HCT116 (cell line): ENCODE measurements around the gene PDLIM5. TPM values are rescaled to one million over a fixed set of nuclear protein-coding genes. Genes with fewer than 3 reads are reported as not detected.

Experiments
- ATAC-seq: fragments of 200-7000 bp; cut with Tn5 transposase; 2 replicates; pipeline ENCODE4 v1.9.1; 2020; ENCODE audit warnings: mild to moderate bottlenecking, moderate library complexity
- BruUV-seq: library from RNA; stranded (reverse); fragments of 400-500 nt; replicated peaks from 2 replicates; lab custom pipeline; 2021; lab: Mats Ljungman, UMichigan
- CTCF ChIA-PET: fragments of 300-600 bp; sonication (Branson Sonifier 250); formaldehyde crosslinking; loops from one replicate; lab custom pipeline; 2021; ENCODE audit warnings: antibody characterized with exemption; lab: Charles Lee
- POLR2A ChIA-PET: fragments of 300-600, 350-600 bp; sonication (Branson Sonifier 250); formaldehyde crosslinking; loops from one replicate; lab custom pipeline; 2021; ENCODE audit warnings: antibody characterized with exemption; lab: Charles Lee
- RAD21 ChIA-PET, 2 experiments: fragments of 300-600 bp; sonication (Branson Sonifier 250); formaldehyde crosslinking; loops; one replicate each; lab custom pipeline; 2023; ENCODE audit warnings: low total read pairs in 2 of 2; ENCODE audit not compliant: uncharacterized antibody in 2 of 2, unreplicated experiment in 2 of 2, low non-redundant PET in 1 of 2; lab: Charles Lee
- DNase-seq: peaks from one replicate; pipeline ENCODE4 v3.0.0-alpha.2; 2010; ENCODE audit warnings: low read depth, low spot score
- H2AFZ ChIP-seq: fragments of 200-600 bp; shearing (Covaris generic), sonication (generic); 2 replicates; pipeline ENCODE4 v1.6.1; 2017; ENCODE audit warnings: low read depth, mixed run types, mixed read lengths, antibody characterized with exemption, low read length; ENCODE audit not compliant: poor library complexity, severe bottlenecking
- H3K27ac ChIP-seq: 2 replicates; pipeline ENCODE4 v1.5.1; 2012; ENCODE audit warnings: low read depth, low read length
- H3K27me3 ChIP-seq: fragments of 200-600 bp; sonication (generic); 2 replicates; pipeline ENCODE4 v1.6.1; 2016; ENCODE audit warnings: mixed run types, low read length, mixed read lengths; ENCODE audit not compliant: insufficient read depth
- H3K36me3 ChIP-seq, 2 experiments: fragments of 200-500 bp in 1 of 2; fragments of 200-600 bp in 1 of 2; sonication (Bioruptor generic) in 1 of 2; sonication (generic) in 1 of 2; 2 replicates each; pipeline versions ENCODE4 v1.5.1 to v1.6.1; 2014 to 2016; ENCODE audit warnings: low read length in 2 of 2, inconsistent platforms in 1 of 2, mixed read lengths in 1 of 2, mixed run types in 1 of 2; ENCODE audit not compliant: insufficient read depth in 2 of 2, control insufficient read depth in 1 of 2
- H3K4me1 ChIP-seq, 2 experiments: fragments of 200-600 bp in 1 of 2; sonication (generic) in 1 of 2; 2 replicates each; pipeline versions ENCODE4 v1.5.1 to v1.6.1; 2012 to 2017; ENCODE audit warnings: low read length in 2 of 2, inconsistent platforms in 1 of 2, mild to moderate bottlenecking in 1 of 2, mixed read lengths in 1 of 2, mixed run types in 1 of 2, moderate library complexity in 1 of 2; ENCODE audit not compliant: insufficient read depth in 2 of 2, control insufficient read depth in 1 of 2
- H3K4me2 ChIP-seq: fragments of 200-600 bp; sonication (generic); 2 replicates; pipeline ENCODE4 v1.6.1; 2017; ENCODE audit warnings: mixed run types, low read length, mixed read lengths
- H3K4me3 ChIP-seq, 2 experiments: fragments of 200-600 bp in 1 of 2; sonication (generic) in 1 of 2; replicated peaks in 1 of 2; 2 replicates each; pipeline ENCODE4 v1.5.1; 2011 to 2016; ENCODE audit warnings: low read length in 2 of 2, control low read depth in 1 of 2, low read depth in 1 of 2, mild to moderate bottlenecking in 1 of 2, mixed read lengths in 1 of 2, mixed run types in 1 of 2
- H3K79me2 ChIP-seq: fragments of 200-600 bp; sonication (generic); 2 replicates; pipeline ENCODE4 v1.6.1; 2017; ENCODE audit warnings: mild to moderate bottlenecking, mixed run types, low read length, moderate library complexity, mixed read lengths; ENCODE audit not compliant: insufficient read depth
- H3K9ac ChIP-seq: fragments of 200-600 bp; sonication (generic); 2 replicates; pipeline ENCODE4 v1.6.1; 2016; ENCODE audit warnings: low read length, mixed read lengths
- H3K9me2 ChIP-seq: fragments of 200-600 bp; sonication (generic), shearing (Covaris generic); 2 replicates; pipeline ENCODE4 v1.6.1; 2017; ENCODE audit warnings: mixed run types, mild to moderate bottlenecking, moderate library complexity; ENCODE audit not compliant: insufficient read depth
- H3K9me3 ChIP-seq, 2 experiments: fragments of 200-500 bp in 1 of 2; fragments of 200-600 bp in 1 of 2; sonication (Bioruptor generic) in 1 of 2; sonication (generic) in 1 of 2; 2 replicates each; pipeline ENCODE4 v1.6.1; 2014 to 2017; ENCODE audit warnings: low read length in 2 of 2, mixed read lengths in 2 of 2, inconsistent platforms in 1 of 2, low read depth in 1 of 2, mild to moderate bottlenecking in 1 of 2, mixed run types in 1 of 2, moderate library complexity in 1 of 2; ENCODE audit not compliant: control insufficient read depth in 1 of 2, insufficient read depth in 1 of 2
- H4K20me1 ChIP-seq: fragments of 200-600 bp; sonication (generic), shearing (Covaris generic); 2 replicates; pipeline ENCODE4 v1.6.1; 2017; ENCODE audit warnings: mixed run types, mild to moderate bottlenecking, moderate library complexity; ENCODE audit not compliant: insufficient read depth
- CEBPB ChIP-seq: IDR thresholded peaks from 2 replicates; pipeline ENCODE4 v1.6.1; 2012; ENCODE audit warnings: low read depth
- MAX ChIP-seq: IDR thresholded peaks from 2 replicates; pipeline ENCODE4 v1.6.1; 2012
- REST ChIP-seq: IDR thresholded peaks from 2 replicates; pipeline ENCODE4 v1.6.1; 2012; ENCODE audit warnings: low read depth
- intact Hi-C: fragments of 100-400 bp; cut with micrococcal nuclease; formaldehyde crosslinking; loops from 2 replicates; pipeline ENCODE4 v1.10.0; 2022
- total RNA-seq: library from RNA; stranded (reverse); gene quantifications from one replicate; pipeline ENCODE4 v1.2.1, GENCODE V29; 2021; ENCODE audit not compliant: unreplicated experiment

The PDLIM5 gene
- total RNA-seq, 1 experiment from 2014 or later = 130 TPM

- Histone ChIP-seq H3K27ac (no peak overlapping the region), H3K9ac (no peak overlapping the region), H3K27me3 (no peaks in the 10 kb centered on the region), H3K9me2 (no peaks in the 10 kb centered on the region), H3K4me3 (no peak overlapping the region), H3K36me3 (no peaks in the 10 kb centered on the region), H4K20me1 (no peaks in the 10 kb centered on the region), H3K9me3 (no peaks in the 10 kb centered on the region), H3K4me1 (peaks cover 25 to 27% of the 10 kb centered on the region in 2 experiments), H3K4me2 (no peak overlapping the region), H2AFZ (peak overlapping the region; percentile 42), H3K79me2 (no peaks in the 10 kb centered on the region)
- TF ChIP-seq MAX (no peak), REST (no peak)
- ChIA-PET RAD21 (no interaction called here), CTCF (interaction anchor here (1.0 to 1.5 kb wide), 6 partner anchors 15 to 213 kb away, joined by 3 to 12 read pairs (median 5); no protein-coding TSS in a partner anchor), POLR2A (no interaction called here)
- no peak for DNase-seq
- intact Hi-C loops = loop anchor here (10.0 kb wide), 2 partner anchors 307 to 687 kb away; no protein-coding TSS in a partner anchor
- no peak for ATAC-seq
- no TSS peak for BruUV-seq
These were observed 43.9 kb upstream of the PDLIM5 start for GRCh38 chr4:94407846-94408245.

- no peak overlapping the region for H3K4me2 ChIP-seq
- H3K79me2 ChIP-seq = no peaks in the 10 kb centered on the region
- no peak overlapping the region for H3K9ac ChIP-seq
- no peak overlapping the region for H3K27ac ChIP-seq
- DNase-seq (no peak), ATAC-seq (no peak)
- no peak for TF ChIP-seq CEBPB
- no peaks in the 10 kb centered on the region for H3K9me3 ChIP-seq
- peaks cover 33 to 37% of the 10 kb centered on the region in 2 experiments for H3K4me1 ChIP-seq
- POLR2A ChIA-PET = no interaction called here
- H3K27me3 ChIP-seq = no peaks in the 10 kb centered on the region
- no peaks in the 10 kb centered on the region for H4K20me1 ChIP-seq
- BruUV-seq = no TSS peak
- RAD21 ChIA-PET = no interaction called here
- CTCF ChIA-PET = no interaction called here
- intact Hi-C loops = loop anchor here (10.0 kb wide), 2 partner anchors 306 to 686 kb away; no protein-coding TSS in a partner anchor
- H2AFZ ChIP-seq = peak overlapping the region; percentile 42
- H3K4me3 ChIP-seq = no peak overlapping the region
- no peaks in the 10 kb centered on the region for H3K36me3 ChIP-seq
- no peaks in the 10 kb centered on the region for H3K9me2 ChIP-seq
These were observed 43.0 kb upstream of the PDLIM5 start for GRCh38 chr4:94408549-94409374.
